Dendritic cell treated with granulocyte-macrophage colony-stimulating factor and Interleukin-4, amounts not matched to agents 40 ng/mL and 50 ng/mL, for 4 days (primary cell): ENCODE results near the gene IKZF2.
"Not testable (repeated sequence)": the region's sequence is repeated elsewhere in the genome, so short reads cannot be mapped to it uniquely, and the experiment has no call there.

Experiments
- H3K27ac Mint-ChIP-seq: one replicate; pipeline ENCODE4 v1.8.0; 2022; ENCODE audit warnings: mild to moderate bottlenecking, mixed read lengths
- H3K27me3 Mint-ChIP-seq: one replicate; pipeline ENCODE4 v1.8.0; 2022; ENCODE audit warnings: mild to moderate bottlenecking, mixed read lengths
- H3K36me3 Mint-ChIP-seq: one replicate; pipeline ENCODE4 v1.8.0; 2022; ENCODE audit warnings: low read depth, mixed read lengths
- H3K4me1 Mint-ChIP-seq: one replicate; pipeline ENCODE4 v1.8.0; 2022; ENCODE audit warnings: low read depth, mixed read lengths
- H3K4me3 Mint-ChIP-seq: one replicate; pipeline ENCODE4 v1.8.0; 2022; ENCODE audit warnings: mild to moderate bottlenecking, moderate library complexity, mixed read lengths
- H3K9me3 Mint-ChIP-seq: one replicate; pipeline ENCODE4 v1.8.0; 2022; ENCODE audit warnings: mixed read lengths
- intact Hi-C: fragments of 100-400 bp; cut with micrococcal nuclease; formaldehyde crosslinking; loops from one replicate; pipeline ENCODE4 v1.15.0; 2022

The IKZF2 gene

DNA sequence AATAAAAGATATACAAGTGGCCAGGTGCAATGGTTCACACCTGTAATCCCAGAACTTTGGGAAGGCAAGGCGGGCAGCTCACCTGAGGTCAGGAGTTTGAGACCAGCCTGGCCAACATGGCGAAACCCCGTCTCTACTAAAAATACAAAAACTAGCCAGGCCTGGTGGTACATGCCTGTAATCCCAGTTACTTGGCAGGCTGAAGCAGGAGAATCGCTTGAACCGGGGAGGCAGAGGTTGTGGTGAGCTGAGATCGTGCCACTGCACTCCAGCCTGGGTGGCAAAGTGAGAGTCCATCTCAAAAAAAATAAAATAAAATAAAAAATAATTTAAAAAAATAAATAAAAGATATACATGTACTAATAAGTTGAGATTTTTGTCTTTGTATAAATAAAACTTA lies 130.5 kb downstream of the IKZF2 start:
- H3K4me1 Mint-ChIP-seq, H3K27me3 Mint-ChIP-seq, H3K9me3 Mint-ChIP-seq, H3K36me3 Mint-ChIP-seq, intact Hi-C loops, H3K4me3 Mint-ChIP-seq, H3K27ac Mint-ChIP-seq: not testable (repeated sequence)

DNA sequence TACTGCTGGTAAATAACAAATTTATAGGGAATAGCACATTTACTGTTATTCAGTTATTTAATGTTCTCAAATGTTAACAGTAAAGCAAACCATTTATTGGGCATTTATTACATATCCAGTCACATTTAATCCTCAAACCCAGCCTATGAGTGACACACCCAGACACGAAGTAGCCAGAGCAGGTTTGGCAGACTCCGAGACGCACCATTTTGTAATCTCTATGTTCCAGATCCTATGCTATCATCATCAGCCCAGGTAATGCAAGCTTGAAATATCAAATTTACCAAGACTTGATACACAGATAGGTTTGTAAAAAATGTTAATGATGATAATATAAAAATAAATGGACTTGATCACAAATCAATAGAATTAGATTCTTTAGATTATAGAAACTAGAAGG lies 131.1 kb downstream of the IKZF2 start:
- H3K9me3 Mint-ChIP-seq, result no peaks in the 10 kb centered on the region
- H3K27ac Mint-ChIP-seq, result no peak overlapping the region
- no peaks in the 10 kb centered on the region for H3K27me3 Mint-ChIP-seq
- intact Hi-C loops, result no loop called here
- H3K4me1 Mint-ChIP-seq, result no peaks in the 10 kb centered on the region
- no peak overlapping the region for H3K4me3 Mint-ChIP-seq
- H3K36me3 Mint-ChIP-seq, result no peaks in the 10 kb centered on the region

DNA sequence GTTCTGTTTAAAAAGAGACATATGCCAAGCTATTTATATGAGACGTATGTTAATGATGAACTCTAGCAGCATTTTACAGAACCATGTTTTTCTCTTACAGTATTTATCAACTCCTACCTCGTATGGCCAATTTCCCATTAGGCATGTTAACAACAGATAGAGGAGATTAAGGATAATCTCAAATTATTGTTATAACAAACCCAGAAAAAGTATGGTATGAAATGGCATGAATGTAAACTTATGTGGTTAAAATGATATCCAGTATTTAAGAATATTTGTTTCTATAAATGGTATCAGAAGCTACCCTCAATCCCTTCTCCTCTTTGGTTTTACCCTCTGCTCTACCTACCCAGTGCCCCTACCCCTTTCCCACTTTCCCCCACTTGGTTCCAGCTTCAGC lies 132.0 kb downstream of the IKZF2 start:
- Mint-ChIP-seq H3K4me3 (no peak overlapping the region), H3K4me1 (no peaks in the 10 kb centered on the region), H3K27me3 (no peaks in the 10 kb centered on the region), H3K36me3 (no peaks in the 10 kb centered on the region), H3K9me3 (no peaks in the 10 kb centered on the region), H3K27ac (no peak overlapping the region)
- intact Hi-C loops, result no loop called here

DNA sequence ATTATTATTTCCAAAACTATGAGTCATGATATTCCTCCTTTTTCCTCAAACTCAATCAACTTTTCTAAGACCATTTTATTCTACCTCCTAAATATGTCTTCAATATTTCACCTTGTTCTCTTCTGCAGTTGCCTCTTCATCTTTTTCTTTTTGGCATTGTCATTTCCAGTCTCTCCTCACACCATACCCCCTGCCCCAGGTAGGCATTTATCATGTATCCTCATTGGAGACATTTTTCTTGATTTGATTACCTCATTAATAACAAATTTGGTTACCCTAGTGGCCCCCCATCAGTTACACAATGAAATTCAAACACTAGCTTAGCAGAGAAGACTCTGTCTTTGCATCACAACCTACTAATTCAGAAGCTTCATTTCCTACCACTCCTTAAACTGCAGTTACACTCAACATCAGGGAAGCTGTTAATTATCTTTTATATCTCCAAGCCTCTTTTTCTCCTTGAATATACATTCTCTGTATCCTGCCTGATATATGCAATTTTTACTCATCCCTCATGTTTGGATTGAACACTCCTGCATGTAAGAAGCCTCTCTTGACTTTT lies 133.0 kb downstream of the IKZF2 start:
- no peaks in the 10 kb centered on the region for H3K27me3 Mint-ChIP-seq
- H3K4me1 Mint-ChIP-seq, result no peaks in the 10 kb centered on the region
- H3K36me3 Mint-ChIP-seq, result no peaks in the 10 kb centered on the region
- intact Hi-C loops, result no loop called here
- no peak overlapping the region for H3K4me3 Mint-ChIP-seq
- no peaks in the 10 kb centered on the region for H3K9me3 Mint-ChIP-seq
- H3K27ac Mint-ChIP-seq, result no peak overlapping the region

DNA sequence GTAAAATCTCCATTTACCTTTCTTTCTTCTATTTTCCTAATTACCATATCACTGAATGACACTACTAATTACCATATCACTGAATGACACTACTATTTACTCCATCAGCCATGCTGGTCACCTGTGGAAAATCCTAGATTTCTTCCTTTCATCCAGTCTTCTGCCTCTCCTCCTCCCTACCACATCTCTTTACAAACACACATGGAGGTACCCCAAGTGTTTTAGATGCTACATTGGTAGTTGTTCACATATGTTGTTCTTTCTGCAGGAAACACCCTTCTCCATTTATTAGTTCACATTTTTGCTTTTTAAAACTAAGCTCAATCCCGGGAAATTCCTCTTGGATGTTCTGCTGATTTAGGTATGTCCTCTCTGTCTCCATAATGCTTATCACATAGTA lies 134.0 kb downstream of the IKZF2 start:
- intact Hi-C loops, result no loop called here
- Mint-ChIP-seq H3K27ac (no peak overlapping the region), H3K9me3 (no peaks in the 10 kb centered on the region), H3K4me1 (no peaks in the 10 kb centered on the region), H3K27me3 (no peaks in the 10 kb centered on the region), H3K4me3 (no peak overlapping the region), H3K36me3 (no peaks in the 10 kb centered on the region)

DNA sequence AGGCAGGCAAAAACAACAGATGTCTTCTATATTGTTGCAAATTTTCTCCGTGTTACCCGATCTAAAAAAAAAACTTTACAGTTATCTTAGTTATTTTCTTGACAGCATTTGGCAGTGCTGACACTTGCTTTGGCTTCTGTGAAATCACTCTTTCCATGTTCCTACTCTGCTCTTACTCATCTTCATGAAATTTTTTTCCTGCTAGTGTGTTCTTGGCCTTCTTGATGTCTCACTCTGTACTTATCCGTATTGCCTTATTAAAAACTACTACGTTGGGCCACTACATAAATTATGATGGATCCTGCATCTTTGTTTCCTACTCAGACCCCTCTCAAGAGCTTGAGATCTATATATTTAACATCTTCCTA lies 134.4 kb downstream of the IKZF2 start:
- no peaks in the 10 kb centered on the region for H3K4me1 Mint-ChIP-seq
- H3K9me3 Mint-ChIP-seq, result no peaks in the 10 kb centered on the region
- no peak overlapping the region for H3K27ac Mint-ChIP-seq
- H3K4me3 Mint-ChIP-seq, result no peak overlapping the region
- H3K27me3 Mint-ChIP-seq, result no peaks in the 10 kb centered on the region
- no peaks in the 10 kb centered on the region for H3K36me3 Mint-ChIP-seq
- intact Hi-C loops, result no loop called here

DNA sequence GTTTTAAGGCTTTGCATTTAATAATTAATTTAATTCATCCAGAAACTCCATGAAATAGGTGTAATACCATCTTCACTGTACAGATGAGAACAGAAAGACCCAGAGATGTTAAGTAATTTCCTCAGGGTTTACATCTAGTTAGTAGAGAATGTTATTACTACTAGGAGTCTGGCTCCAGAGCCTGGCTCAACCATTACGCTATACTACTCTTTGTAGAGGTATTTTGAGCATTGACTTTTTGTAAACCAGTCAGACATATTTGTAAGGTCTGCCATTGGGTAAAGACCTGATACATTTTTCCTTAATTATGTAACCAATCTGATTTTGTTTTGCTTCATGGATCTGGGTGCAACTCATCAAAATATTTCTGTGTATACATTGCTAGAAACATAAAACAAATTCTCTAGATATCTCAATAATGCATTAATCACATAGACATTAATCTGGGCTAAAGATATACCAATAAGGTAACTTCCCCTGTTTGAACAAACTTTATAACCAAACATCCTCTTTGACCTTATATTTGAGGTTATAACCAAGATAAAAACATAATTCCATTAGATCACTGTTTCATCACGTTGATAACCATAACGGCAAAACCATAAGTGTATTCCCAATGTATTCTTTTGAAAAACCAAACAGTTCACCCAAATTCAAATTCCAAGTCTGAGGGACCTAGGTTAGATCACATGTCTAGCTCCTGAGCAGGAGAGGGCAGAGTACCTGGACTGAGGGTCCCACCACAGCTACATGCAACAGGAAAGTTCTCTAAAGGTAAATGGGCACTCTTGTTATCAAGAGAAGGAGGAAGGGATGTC lies 135.0 kb downstream of the IKZF2 start:
- H3K27ac Mint-ChIP-seq, result no peak overlapping the region
- H3K4me3 Mint-ChIP-seq, result no peak overlapping the region
- H3K36me3 Mint-ChIP-seq, result no peaks in the 10 kb centered on the region
- H3K4me1 Mint-ChIP-seq, result no peaks in the 10 kb centered on the region
- H3K27me3 Mint-ChIP-seq, result no peaks in the 10 kb centered on the region
- intact Hi-C loops, result no loop called here
- no peaks in the 10 kb centered on the region for H3K9me3 Mint-ChIP-seq

DNA sequence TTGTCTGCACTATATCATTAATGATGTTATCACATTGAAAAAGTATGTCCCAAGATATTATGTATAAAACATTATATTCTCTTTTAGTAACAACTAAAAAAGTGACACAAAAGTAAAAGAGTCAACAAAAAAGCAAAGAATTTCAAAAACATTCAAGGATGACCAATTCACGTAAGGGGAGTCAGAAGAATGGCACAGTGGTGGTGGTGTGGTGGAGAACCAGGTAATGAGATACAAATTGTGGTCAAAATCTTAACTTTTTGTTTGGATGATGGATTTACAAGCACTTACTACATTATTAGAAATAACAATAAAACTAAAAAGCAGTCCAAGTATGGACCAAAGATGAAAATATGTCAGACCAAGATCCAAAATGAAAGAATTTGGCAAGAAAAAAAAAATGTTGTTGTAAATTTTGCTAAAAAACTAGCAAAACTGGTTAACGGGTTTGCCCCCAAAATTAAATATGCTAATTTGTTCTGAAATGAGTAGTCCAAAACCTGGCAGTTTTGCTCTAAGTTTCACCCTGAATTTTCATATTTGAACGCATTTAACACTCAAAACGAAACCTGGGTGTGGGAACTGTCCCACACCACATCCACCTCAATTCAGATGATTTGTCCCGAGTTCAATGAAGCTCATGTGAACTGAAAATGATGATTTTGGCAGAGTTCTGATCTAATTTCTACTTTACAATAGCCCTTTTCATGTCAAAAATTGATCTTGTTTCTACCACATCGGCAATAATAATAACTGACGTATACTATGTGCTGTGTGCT lies 135.8 kb downstream of the IKZF2 start:
- Mint-ChIP-seq H3K4me1 (no peaks in the 10 kb centered on the region), H3K9me3 (no peaks in the 10 kb centered on the region), H3K36me3 (no peaks in the 10 kb centered on the region), H3K4me3 (no peak overlapping the region), H3K27me3 (no peaks in the 10 kb centered on the region), H3K27ac (no peak overlapping the region)
- intact Hi-C loops, result no loop called here

DNA sequence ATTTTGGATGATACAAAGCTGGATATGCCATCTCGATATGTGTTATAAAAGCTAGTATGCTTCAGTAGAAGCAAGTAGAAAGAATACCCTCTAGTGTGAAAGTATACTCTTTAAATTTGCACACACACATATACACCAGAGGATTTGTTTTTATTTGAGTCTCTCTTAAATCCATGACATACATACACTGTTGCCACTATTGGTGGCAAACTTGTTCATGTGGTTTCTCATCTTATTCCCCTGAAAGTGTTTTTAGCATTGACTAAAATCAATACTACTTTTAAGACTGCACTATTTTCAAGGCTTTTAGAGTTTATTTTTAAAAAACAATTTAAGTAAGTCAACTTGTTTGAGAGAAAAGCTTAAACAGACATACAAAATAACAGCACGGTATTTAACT lies 137.4 kb downstream of the IKZF2 start:
- H3K9me3 Mint-ChIP-seq, result no peaks in the 10 kb centered on the region
- H3K36me3 Mint-ChIP-seq, result no peaks in the 10 kb centered on the region
- no peaks in the 10 kb centered on the region for H3K27me3 Mint-ChIP-seq
- no peak overlapping the region for H3K27ac Mint-ChIP-seq
- intact Hi-C loops, result no loop called here
- H3K4me1 Mint-ChIP-seq, result no peaks in the 10 kb centered on the region
- H3K4me3 Mint-ChIP-seq, result no peak overlapping the region

DNA sequence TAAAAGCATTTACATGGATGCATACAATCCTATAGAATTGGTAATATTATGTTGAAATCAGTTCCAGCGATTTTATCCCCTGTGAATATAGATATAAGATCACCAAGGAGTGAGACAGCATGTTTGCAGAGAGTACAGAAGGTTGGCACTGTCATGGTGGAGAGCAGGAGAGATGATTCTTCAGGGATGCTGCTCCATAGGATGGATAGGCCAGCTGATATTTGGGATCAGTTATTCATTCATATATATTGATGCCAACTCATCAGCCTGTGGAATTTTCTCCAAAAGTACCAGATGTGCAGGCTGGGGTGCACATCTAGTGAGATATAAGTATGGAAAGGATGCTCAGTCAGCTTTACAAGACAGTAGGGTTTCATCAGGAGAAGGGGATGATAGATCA lies 139.9 kb downstream of the IKZF2 start:
- Mint-ChIP-seq H3K27me3 (no peaks in the 10 kb centered on the region), H3K36me3 (no peaks in the 10 kb centered on the region), H3K4me3 (no peak overlapping the region), H3K9me3 (no peaks in the 10 kb centered on the region), H3K27ac (no peak overlapping the region), H3K4me1 (no peaks in the 10 kb centered on the region)
- intact Hi-C loops, result no loop called here

DNA sequence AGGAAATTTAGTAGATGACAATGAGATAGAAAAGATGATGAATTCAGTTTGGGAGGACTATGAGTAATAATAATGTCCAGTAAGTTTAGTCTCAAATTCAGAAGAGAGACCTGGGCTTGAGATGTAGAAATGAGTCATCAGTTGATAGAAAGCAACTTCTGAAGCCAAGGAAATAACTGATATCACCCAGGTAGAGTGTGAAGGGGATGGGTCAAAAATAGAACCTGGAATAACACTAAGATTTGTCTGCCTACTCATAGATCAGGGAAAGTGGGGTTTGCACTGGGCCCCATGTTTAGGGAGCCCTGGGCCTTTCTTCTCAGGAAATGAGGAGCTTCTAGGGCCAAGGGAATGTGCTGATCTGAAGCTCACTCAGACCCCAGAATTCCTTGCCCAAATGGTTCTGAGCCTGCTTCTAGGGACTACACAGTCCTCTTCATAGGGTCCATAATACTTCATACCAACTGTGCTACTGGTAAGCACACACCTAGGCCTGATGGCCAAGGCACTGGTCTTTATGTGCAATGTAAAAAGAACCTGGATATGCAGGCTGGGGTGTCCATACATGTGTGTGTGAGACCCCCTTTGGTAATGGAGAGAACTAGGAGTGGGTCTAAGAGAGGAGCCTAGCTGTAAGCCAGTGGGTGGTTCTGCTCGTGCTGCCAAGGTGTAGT lies 141.2 kb downstream of the IKZF2 start:
- H3K9me3 Mint-ChIP-seq, result no peaks in the 10 kb centered on the region
- no peak overlapping the region for H3K4me3 Mint-ChIP-seq
- H3K27me3 Mint-ChIP-seq, result no peaks in the 10 kb centered on the region
- no peaks in the 10 kb centered on the region for H3K36me3 Mint-ChIP-seq
- no peaks in the 10 kb centered on the region for H3K4me1 Mint-ChIP-seq
- H3K27ac Mint-ChIP-seq, result no peak overlapping the region
- intact Hi-C loops, result no loop called here

DNA sequence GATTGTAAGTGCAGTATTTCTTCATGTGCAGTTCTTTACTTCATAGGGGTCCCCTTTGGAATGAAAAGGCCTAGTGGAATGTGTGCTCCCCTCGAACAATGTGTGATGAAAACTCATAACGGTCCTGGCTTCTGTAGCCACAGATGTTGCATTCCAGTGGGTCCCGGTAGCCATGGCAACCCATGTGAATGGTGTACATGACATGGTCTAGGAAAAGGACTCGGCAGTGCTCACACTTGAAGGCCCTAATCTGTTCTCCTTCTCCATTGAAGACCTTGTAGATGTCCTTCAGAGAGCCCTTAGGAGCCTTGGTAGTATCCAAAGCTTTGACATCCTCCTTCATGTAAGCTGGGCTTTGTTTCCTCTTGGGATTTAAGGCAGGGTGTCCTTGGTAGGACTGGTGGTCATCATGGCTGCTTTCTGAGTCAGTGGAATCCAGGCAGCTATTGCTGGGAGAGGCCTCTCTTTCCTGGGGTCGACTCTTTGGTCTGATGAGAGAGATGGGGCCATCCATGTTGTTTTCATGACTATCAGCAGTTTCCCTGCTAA lies 144.0 kb downstream of the IKZF2 start:
- Mint-ChIP-seq H3K9me3 (no peaks in the 10 kb centered on the region), H3K27me3 (no peaks in the 10 kb centered on the region), H3K4me1 (no peaks in the 10 kb centered on the region), H3K4me3 (no peak overlapping the region), H3K27ac (no peak overlapping the region), H3K36me3 (no peaks in the 10 kb centered on the region)
- intact Hi-C loops, result no loop called here

DNA sequence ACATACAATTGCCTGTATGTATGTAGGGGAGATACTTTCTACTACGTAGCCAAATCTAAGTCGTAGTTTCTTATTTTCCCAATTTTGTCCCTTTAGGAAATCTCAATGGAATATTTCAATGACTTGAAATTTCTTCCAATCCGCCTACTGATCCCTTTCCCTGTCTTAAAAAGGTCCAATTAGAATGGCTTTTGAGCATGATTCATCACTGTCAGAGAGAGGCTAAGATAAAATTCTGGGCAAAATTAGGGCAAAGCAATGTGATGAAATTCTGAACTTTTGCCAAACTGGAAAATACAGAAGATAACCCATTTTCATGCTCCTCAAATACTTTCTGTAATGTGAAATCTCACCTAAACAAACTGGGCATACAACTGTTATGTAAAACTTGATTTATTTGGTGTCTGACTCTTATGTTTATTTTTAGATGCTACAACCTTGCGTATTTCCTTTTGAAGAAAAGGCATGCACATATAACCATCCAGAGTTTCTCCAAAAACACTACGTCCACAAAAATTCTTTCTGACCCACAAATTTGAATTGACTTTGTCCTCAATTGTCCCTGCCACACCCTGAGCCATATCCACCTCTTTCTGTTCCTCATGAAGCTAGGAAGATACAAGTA lies 147.1 kb downstream of the IKZF2 start:
- Mint-ChIP-seq H3K4me3 (no peak overlapping the region), H3K27ac (no peak overlapping the region), H3K27me3 (no peaks in the 10 kb centered on the region), H3K36me3 (no peaks in the 10 kb centered on the region), H3K4me1 (no peaks in the 10 kb centered on the region), H3K9me3 (no peaks in the 10 kb centered on the region)
- intact Hi-C loops, result no loop called here
